CD4-positive, CD25-positive, alpha-beta regulatory T cell (primary cell): Measurements from ENCODE around the gene CHST4. TPM values are rescaled to one million over a fixed set of nuclear protein-coding genes. Genes with fewer than 3 reads are reported as not detected.
A peak's percentile ranks its signal among the peaks of the same experiment; 100 is the strongest.

Experiments
- ATAC-seq, 2 donors: fragments of 150-1000 bp; cut with Tn5 transposase; one replicate each; pipeline ENCODE4 v1.10.0; 2021; ENCODE audit warnings: low read depth in 2 of 2, moderate number of reproducible peaks in 2 of 2, moderate library complexity in 1 of 2
- DNase-seq, 3 donors: peaks; one replicate each; pipeline versions ENCODE4 v3.0.0 to v3.0.0-alpha.2; 2012 to 2022; ENCODE audit warnings: mixed read lengths in 1 of 3
- H3K27ac ChIP-seq: one replicate; pipeline ENCODE4 v1.7.0; 2013; ENCODE audit warnings: mild to moderate bottlenecking, low read length; ENCODE audit not compliant: insufficient read depth, poor library complexity, severe bottlenecking
- H3K27me3 ChIP-seq: one replicate; pipeline ENCODE4 v1.7.0; 2013; ENCODE audit warnings: low read length; ENCODE audit not compliant: control insufficient read depth, insufficient read depth
- H3K36me3 ChIP-seq: one replicate; pipeline ENCODE4 v1.7.0; 2013; ENCODE audit warnings: mild to moderate bottlenecking, low read length, moderate library complexity; ENCODE audit not compliant: control insufficient read depth, insufficient read depth
- H3K4me1 ChIP-seq: 2 replicates; pipeline ENCODE4 v1.7.0; 2013; ENCODE audit warnings: mild to moderate bottlenecking, low read length; ENCODE audit not compliant: insufficient read depth, control insufficient read depth, poor library complexity, severe bottlenecking
- H3K4me3 ChIP-seq: one replicate; pipeline ENCODE4 v1.7.0; 2013; ENCODE audit warnings: low read depth, mild to moderate bottlenecking, low read length, moderate library complexity
- H3K9me3 ChIP-seq, 2 experiments: 1 replicate in 1 of 2; 2 replicates in 1 of 2; pipeline ENCODE4 v1.7.0; 2013; ENCODE audit warnings: low read length in 2 of 2, mild to moderate bottlenecking in 1 of 2, moderate library complexity in 1 of 2; ENCODE audit not compliant: control insufficient read depth in 2 of 2
- H3K27ac Mint-ChIP-seq, 3 donors: one replicate each; pipeline ENCODE4 v1.8.0; 2020 to 2022; ENCODE audit warnings: mild to moderate bottlenecking in 3 of 3, mixed read lengths in 3 of 3, moderate library complexity in 2 of 3
- H3K27me3 Mint-ChIP-seq: one replicate; pipeline ENCODE4 v1.8.0; 2022; ENCODE audit warnings: mild to moderate bottlenecking, mixed read lengths
- H3K36me3 Mint-ChIP-seq: one replicate; pipeline ENCODE4 v1.8.0; 2020; ENCODE audit warnings: mixed read lengths
- H3K4me1 Mint-ChIP-seq, 4 donors: one replicate each; pipeline ENCODE4 v1.8.0; 2020 to 2022; ENCODE audit warnings: mixed read lengths in 4 of 4, mild to moderate bottlenecking in 1 of 4
- H3K4me3 Mint-ChIP-seq, 4 donors: one replicate each; pipeline ENCODE4 v1.8.0; 2020 to 2022; ENCODE audit warnings: mild to moderate bottlenecking in 4 of 4, mixed read lengths in 4 of 4, moderate library complexity in 3 of 4
- H3K9me3 Mint-ChIP-seq, 7 donors: one replicate each; pipeline ENCODE4 v1.8.0; 2020 to 2022; ENCODE audit warnings: mixed read lengths in 7 of 7, mild to moderate bottlenecking in 3 of 7, moderate library complexity in 2 of 7
- polyA plus RNA-seq, 4 donors: library from polyadenylated mRNA; unstranded; fragments of 300-500 nt; fragmentation: Illumina TruSeq; gene quantifications; one replicate each; pipeline ENCODE4 v1.2.3, GENCODE V29; 2021
- total RNA-seq: library from RNA; stranded (reverse); gene quantifications from one replicate; pipeline ENCODE4 v1.2.3, GENCODE V29; 2022

CHST4 gene
- total and polyA plus RNA-seq, 5 donors from 2014 or later: not detected

DNA sequence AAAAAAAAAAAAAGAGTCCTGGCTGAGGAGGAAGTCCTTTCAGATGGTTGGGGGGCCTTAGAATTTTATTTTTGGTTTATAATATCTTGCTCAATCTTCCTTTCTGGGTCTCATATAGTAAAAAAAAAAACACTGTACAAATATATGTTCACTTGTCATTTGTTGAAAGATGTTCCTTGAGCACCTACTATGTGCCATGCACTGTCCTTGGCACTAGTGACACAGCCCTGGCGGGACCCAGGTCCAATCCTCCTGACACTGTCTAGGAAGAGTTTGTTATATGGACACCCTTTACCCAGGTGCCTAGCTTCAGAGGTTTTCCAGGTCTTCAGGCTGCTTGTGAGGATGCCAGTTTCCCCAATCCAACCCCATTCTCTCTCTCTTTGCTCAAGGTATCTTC lies 2.0 kb downstream of the CHST4 start:
- Histone ChIP-seq H3K27ac (no peak overlapping the region), H3K4me1 (no peaks in the 10 kb centered on the region), H3K9me3 (no peaks in the 10 kb centered on the region), H3K36me3 (no peaks in the 10 kb centered on the region), H3K4me3 (no peak overlapping the region), H3K27me3 (peaks cover 4% of the 10 kb centered on the region)
- Mint-ChIP-seq H3K4me3 (no peak overlapping the region), H3K36me3 (no peaks in the 10 kb centered on the region), H3K9me3 (no peaks in the 10 kb centered on the region), H3K27me3 (peaks cover 48% of the 10 kb centered on the region), H3K4me1 (no peaks in the 10 kb centered on the region), H3K27ac (no peak overlapping the region)
- DNase-seq (no peak), ATAC-seq (no peak)

DNA sequence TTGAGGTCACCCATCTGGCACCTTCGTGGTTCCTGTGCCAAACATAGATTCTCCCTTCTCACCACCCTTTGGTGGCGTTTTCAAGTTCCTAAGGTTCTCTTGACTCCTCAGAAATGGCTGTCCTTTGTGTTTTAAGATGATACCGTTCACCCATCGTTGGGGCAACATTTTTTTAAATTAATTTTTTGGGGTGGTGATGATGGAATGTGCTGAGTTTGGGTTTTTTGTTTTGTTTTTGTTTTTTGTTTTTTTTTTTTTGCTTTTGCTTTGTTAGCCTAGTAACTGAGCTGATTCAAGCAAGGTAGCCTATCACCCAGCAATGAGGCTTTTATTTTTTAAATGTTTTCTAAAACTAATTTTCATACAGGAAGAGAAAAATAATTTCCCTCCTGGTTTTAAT lies 2.6 kb downstream of the CHST4 start:
- peaks cover 48% of the 10 kb centered on the region for H3K27me3 Mint-ChIP-seq
- ATAC-seq: no peak

DNA sequence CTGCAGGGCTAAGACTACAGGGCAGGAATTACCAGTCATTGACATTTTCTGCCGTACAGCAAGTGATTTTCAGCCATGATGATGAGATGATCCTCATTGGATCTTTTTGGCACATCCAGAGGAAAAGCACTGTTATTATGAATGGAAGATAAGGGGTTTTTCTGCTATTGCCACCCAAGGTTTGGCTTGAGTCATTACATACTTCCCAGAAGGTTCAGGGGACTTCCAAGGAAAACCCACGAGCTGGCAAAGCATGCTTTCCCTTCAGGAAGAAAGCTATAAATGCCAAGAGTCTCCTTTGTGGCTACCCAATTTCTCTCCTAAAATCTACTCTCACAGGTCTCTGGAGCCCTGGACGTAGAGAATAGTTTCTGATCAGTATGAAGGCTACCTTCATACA lies 6.1 kb downstream of the CHST4 start:
- Histone ChIP-seq H3K4me3 (no peak overlapping the region), H3K36me3 (no peaks in the 10 kb centered on the region), H3K27me3 (no peaks in the 10 kb centered on the region), H3K27ac (no peak overlapping the region), H3K4me1 (no peaks in the 10 kb centered on the region), H3K9me3 (no peaks in the 10 kb centered on the region)
- no peak overlapping the region for H3K27ac Mint-ChIP-seq
- no peak for DNase-seq
- no peaks in the 10 kb centered on the region for H3K4me1 Mint-ChIP-seq
- no peaks in the 10 kb centered on the region for H3K36me3 Mint-ChIP-seq
- ATAC-seq: no peak
- H3K27me3 Mint-ChIP-seq: peaks cover 27% of the 10 kb centered on the region
- peaks cover 0 to 2% (median 0%) of the 10 kb centered on the region in 7 donors for H3K9me3 Mint-ChIP-seq
- H3K4me3 Mint-ChIP-seq: no peak overlapping the region

More for the DNA sequence above, 2.6 kb downstream of the CHST4 start:
- Mint-ChIP-seq H3K4me1 (no peaks in the 10 kb centered on the region), H3K9me3 (no peaks in the 10 kb centered on the region), H3K36me3 (no peaks in the 10 kb centered on the region), H3K27ac (no peak overlapping the region), H3K4me3 (no peak overlapping the region)
- no peaks in the 10 kb centered on the region for H3K4me1 ChIP-seq
- peaks cover 4% of the 10 kb centered on the region for H3K27me3 ChIP-seq
- no peak overlapping the region for H3K4me3 ChIP-seq
- H3K36me3 ChIP-seq: no peaks in the 10 kb centered on the region
- H3K27ac ChIP-seq: no peak overlapping the region
- no peak for DNase-seq
- no peaks in the 10 kb centered on the region for H3K9me3 ChIP-seq

DNA sequence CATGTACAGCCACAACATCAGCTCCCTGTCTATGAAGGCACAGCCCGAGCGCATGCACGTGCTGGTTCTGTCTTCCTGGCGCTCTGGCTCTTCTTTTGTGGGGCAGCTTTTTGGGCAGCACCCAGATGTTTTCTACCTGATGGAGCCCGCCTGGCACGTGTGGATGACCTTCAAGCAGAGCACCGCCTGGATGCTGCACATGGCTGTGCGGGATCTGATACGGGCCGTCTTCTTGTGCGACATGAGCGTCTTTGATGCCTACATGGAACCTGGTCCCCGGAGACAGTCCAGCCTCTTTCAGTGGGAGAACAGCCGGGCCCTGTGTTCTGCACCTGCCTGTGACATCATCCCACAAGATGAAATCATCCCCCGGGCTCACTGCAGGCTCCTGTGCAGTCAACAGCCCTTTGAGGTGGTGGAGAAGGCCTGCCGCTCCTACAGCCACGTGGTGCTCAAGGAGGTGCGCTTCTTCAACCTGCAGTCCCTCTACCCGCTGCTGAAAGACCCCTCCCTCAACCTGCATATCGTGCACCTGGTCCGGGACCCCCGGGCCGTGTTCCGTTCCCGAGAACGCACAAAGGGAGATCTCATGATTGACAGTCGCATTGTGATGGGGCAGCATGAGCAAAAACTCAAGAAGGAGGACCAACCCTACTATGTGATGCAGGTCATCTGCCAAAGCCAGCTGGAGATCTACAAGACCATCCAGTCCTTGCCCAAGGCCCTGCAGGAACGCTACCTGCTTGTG lies 10.7 kb downstream of the CHST4 start:
- Histone ChIP-seq H3K27me3 (no peaks in the 10 kb centered on the region), H3K4me3 (no peak overlapping the region), H3K4me1 (no peaks in the 10 kb centered on the region), H3K36me3 (no peaks in the 10 kb centered on the region), H3K9me3 (no peaks in the 10 kb centered on the region), H3K27ac (no peak overlapping the region)
- DNase-seq (no peak), ATAC-seq (no peak)
- H3K4me1 Mint-ChIP-seq: no peaks in the 10 kb centered on the region
- H3K4me3 Mint-ChIP-seq: no peak overlapping the region
- H3K9me3 Mint-ChIP-seq: peaks cover 0 to 2% (median 0%) of the 10 kb centered on the region in 7 donors
- peaks cover 25% of the 10 kb centered on the region for H3K27me3 Mint-ChIP-seq
- H3K27ac Mint-ChIP-seq: no peak overlapping the region
- H3K36me3 Mint-ChIP-seq: no peaks in the 10 kb centered on the region

DNA sequence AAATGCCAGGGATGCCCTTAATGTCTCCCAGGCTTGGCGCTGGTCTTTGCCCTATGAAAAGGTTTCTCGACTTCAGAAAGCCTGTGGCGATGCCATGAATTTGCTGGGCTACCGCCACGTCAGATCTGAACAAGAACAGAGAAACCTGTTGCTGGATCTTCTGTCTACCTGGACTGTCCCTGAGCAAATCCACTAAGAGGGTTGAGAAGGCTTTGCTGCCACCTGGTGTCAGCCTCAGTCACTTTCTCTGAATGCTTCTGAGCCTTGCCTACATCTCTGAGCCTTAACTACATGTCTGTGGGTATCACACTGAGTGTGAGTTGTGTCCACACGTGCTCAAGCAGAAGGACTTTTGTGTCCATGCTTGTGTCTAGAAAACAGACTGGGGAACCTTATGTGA lies 11.4 kb downstream of the CHST4 start:
- Histone ChIP-seq H3K4me3 (no peak overlapping the region), H3K4me1 (no peaks in the 10 kb centered on the region), H3K36me3 (no peaks in the 10 kb centered on the region), H3K9me3 (no peaks in the 10 kb centered on the region), H3K27ac (no peak overlapping the region), H3K27me3 (peaks cover 2% of the 10 kb centered on the region)
- peaks cover 0 to 2% (median 0%) of the 10 kb centered on the region in 7 donors for H3K9me3 Mint-ChIP-seq
- H3K27me3 Mint-ChIP-seq: peaks cover 29% of the 10 kb centered on the region
- H3K4me1 Mint-ChIP-seq: peaks cover 0 to 2% (median 0%) of the 10 kb centered on the region in 4 donors
- no peak overlapping the region for H3K4me3 Mint-ChIP-seq
- peak in 2 of 3 donors; percentile 9 to 58 for DNase-seq
- ATAC-seq: peak in 1 of 2 donors; percentile 37
- no peak overlapping the region for H3K27ac Mint-ChIP-seq
- H3K36me3 Mint-ChIP-seq: no peaks in the 10 kb centered on the region

DNA sequence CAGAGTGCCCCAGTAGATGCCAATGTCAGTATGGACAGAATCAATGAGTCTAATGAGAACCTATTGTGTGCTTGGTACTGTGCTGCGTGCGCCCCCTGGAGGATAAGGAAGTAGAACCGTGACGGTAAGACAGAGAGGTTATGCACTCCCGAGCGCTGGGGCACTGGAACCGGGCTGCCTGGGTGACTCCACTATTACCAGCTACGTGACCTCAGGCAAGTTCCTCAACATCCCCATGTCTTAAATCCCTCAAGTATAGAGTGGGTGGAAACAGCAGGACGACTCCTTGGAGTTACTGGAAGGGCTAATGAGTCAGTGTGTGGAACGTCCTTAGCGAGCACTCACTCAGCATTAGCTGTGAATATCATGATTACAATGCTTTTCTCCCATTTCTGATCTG lies 16.2 kb downstream of the CHST4 start:
- H3K9me3 Mint-ChIP-seq: no peaks in the 10 kb centered on the region
- H3K27me3 ChIP-seq: peaks cover 4% of the 10 kb centered on the region

DNA sequence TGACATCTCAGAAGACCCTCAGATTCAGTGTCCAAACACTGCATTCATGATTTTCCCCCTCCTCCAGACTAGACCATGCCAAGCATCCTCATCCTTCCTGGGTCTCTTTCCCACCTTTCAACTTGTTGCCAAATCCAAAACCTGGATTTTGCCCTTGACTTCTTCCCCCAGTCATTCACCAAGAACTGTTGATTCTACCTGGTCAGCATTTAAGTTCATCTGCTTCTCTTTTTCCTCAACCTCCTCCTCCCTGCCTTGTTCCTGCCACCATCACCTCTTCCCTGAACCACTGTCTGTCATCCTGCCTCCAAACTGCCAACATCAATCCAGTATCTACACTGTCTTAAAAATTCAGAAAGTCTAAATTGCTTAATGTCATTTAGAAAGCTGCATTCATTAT lies 20.9 kb downstream of the CHST4 start:
- peaks cover 0 to 2% (median 0%) of the 10 kb centered on the region in 4 donors for H3K4me1 Mint-ChIP-seq
- H3K27me3 Mint-ChIP-seq: peaks cover 16% of the 10 kb centered on the region
- H3K9me3 Mint-ChIP-seq: no peaks in the 10 kb centered on the region

More for the DNA sequence above, 16.2 kb downstream of the CHST4 start:
- Mint-ChIP-seq H3K27ac (no peak overlapping the region), H3K4me3 (no peak overlapping the region), H3K36me3 (no peaks in the 10 kb centered on the region), H3K4me1 (peaks cover 0 to 2% (median 0%) of the 10 kb centered on the region in 4 donors), H3K27me3 (peaks cover 21% of the 10 kb centered on the region)
- Histone ChIP-seq H3K27ac (no peak overlapping the region), H3K4me3 (no peak overlapping the region), H3K9me3 (no peaks in the 10 kb centered on the region), H3K36me3 (no peaks in the 10 kb centered on the region), H3K4me1 (no peaks in the 10 kb centered on the region)
- ATAC-seq: peak; percentile 47 to 72
- peak; percentile 17 to 69 (median 46) for DNase-seq

More for the DNA sequence above, 20.9 kb downstream of the CHST4 start:
- H3K4me1 ChIP-seq: no peaks in the 10 kb centered on the region
- peaks cover 8% of the 10 kb centered on the region for H3K27me3 ChIP-seq
- H3K4me3 Mint-ChIP-seq: no peak overlapping the region
- ATAC-seq (no peak), DNase-seq (no peak)
- no peak overlapping the region for H3K27ac ChIP-seq
- H3K9me3 ChIP-seq: no peaks in the 10 kb centered on the region
- no peaks in the 10 kb centered on the region for H3K36me3 ChIP-seq
- H3K27ac Mint-ChIP-seq: no peak overlapping the region
- H3K4me3 ChIP-seq: no peak overlapping the region
- no peaks in the 10 kb centered on the region for H3K36me3 Mint-ChIP-seq
